A549 (cell line): ENCODE data around the gene NBR1. TPM values are rescaled to one million over a fixed set of nuclear protein-coding genes. Genes with fewer than 3 reads are reported as not detected.

Source experiments
- BHLHE40 ChIP-seq: IDR thresholded peaks from 2 replicates; pipeline ENCODE4 v1.6.1; 2012; ENCODE audit warnings: low read depth, low read length, inconsistent platforms
- CBX2 ChIP-seq: fragments of 200-600 bp; sonication (generic); IDR thresholded peaks from 2 replicates; pipeline ENCODE4 v1.6.1; 2016; ENCODE audit warnings: low read depth, mild to moderate bottlenecking, borderline replicate concordance
- CEBPB ChIP-seq, 2 experiments: fragments of >200 bp in 1 of 2; sonication (Bioruptor Twin) in 1 of 2; formaldehyde crosslinking in 1 of 2; IDR thresholded peaks; 2 replicates each; pipeline ENCODE4 v1.6.1; 2012 to 2016
- CHD2 ChIP-seq: fragments of 150-350 bp; IDR thresholded peaks from 2 replicates; pipeline ENCODE4 v1.6.1; 2014; ENCODE audit warnings: low read length; ENCODE audit not compliant: partially characterized antibody
- EP300 ChIP-seq, 2 experiments: fragments of >200 bp; sonication (Bioruptor Twin); formaldehyde crosslinking; IDR thresholded peaks; 2 replicates in 1 of 2; 3 replicates in 1 of 2; pipeline ENCODE4 v1.6.1; 2016 to 2017
- ESRRA ChIP-seq: fragments of 150-350 bp; IDR thresholded peaks from 2 replicates; pipeline ENCODE4 v1.6.1; 2014; ENCODE audit warnings: mild to moderate bottlenecking, low read length, borderline replicate concordance
- FOSL2 ChIP-seq, 2 experiments: fragments of 450-650 bp in 1 of 2; fragments of >200 bp in 1 of 2; sonication (Bioruptor Twin) in 1 of 2; formaldehyde crosslinking; IDR thresholded peaks; 2 replicates each; pipeline versions ENCODE4 v1.5.0 to v1.6.1; 2016 to 2020; ENCODE audit warnings: mild to moderate bottlenecking in 1 of 2, moderate library complexity in 1 of 2
- FOXS1 ChIP-seq: fragments of 250-450 bp; sonication (Bioruptor Pico); IDR thresholded peaks from 2 replicates; pipeline ENCODE4 v1.5.0; 2020; ENCODE audit warnings: mild to moderate bottlenecking, moderate library complexity
- GATA3 ChIP-seq: IDR thresholded peaks from 2 replicates; pipeline ENCODE4 v1.6.1; 2012; ENCODE audit warnings: borderline replicate concordance
- HDAC2 ChIP-seq: fragments of 200-600 bp; sonication (generic); IDR thresholded peaks from 2 replicates; pipeline ENCODE4 v1.6.1; 2016
- HEYL ChIP-seq: fragments of 250-450 bp; sonication (Bioruptor Pico); IDR thresholded peaks from 2 replicates; pipeline ENCODE4 v1.8.0; 2021; ENCODE audit warnings: mild to moderate bottlenecking, moderate library complexity
- HOXA7 ChIP-seq: fragments of 250-450 bp; sonication (Bioruptor Pico); IDR thresholded peaks from 2 replicates; pipeline ENCODE4 v1.5.0; 2020; ENCODE audit warnings: mild to moderate bottlenecking, moderate library complexity
- HOXB5 ChIP-seq: fragments of 250-450 bp; sonication (Bioruptor Pico); IDR thresholded peaks from 2 replicates; pipeline ENCODE4 v1.5.0; 2020; ENCODE audit warnings: mild to moderate bottlenecking, moderate library complexity
- JUNB ChIP-seq: fragments of >200 bp; sonication (Bioruptor Twin); formaldehyde crosslinking; IDR thresholded peaks from 2 replicates; pipeline ENCODE4 v1.6.1; 2016
- KDM5A ChIP-seq: fragments of 200-600 bp; sonication (generic); IDR thresholded peaks from 2 replicates; pipeline ENCODE4 v1.6.1; 2016; ENCODE audit warnings: antibody characterized with exemption, mild to moderate bottlenecking
- MAZ ChIP-seq: fragments of 150-350 bp; IDR thresholded peaks from 2 replicates; pipeline ENCODE4 v1.6.1; 2014; ENCODE audit warnings: antibody characterized with exemption, low read depth, low read length, borderline replicate concordance
- MYC ChIP-seq: IDR thresholded peaks from 2 replicates; pipeline ENCODE4 v1.6.1; 2012; ENCODE audit warnings: mild to moderate bottlenecking, inconsistent platforms, low read length, improper control_type of control experiment, borderline replicate concordance
- NFE2L2 ChIP-seq: fragments of 150-350 bp; conservative IDR thresholded peaks from 2 replicates; pipeline ENCODE4 v1.6.1; 2014; ENCODE audit warnings: low read length
- NR3C1 ChIP-seq: fragments of >200 bp; sonication (Bioruptor Twin); formaldehyde crosslinking; IDR thresholded peaks from 3 replicates; pipeline ENCODE4 v1.6.1; 2017
- POLR2AphosphoS2 ChIP-seq: conservative IDR thresholded peaks from 2 replicates; pipeline ENCODE4 v1.6.1; 2012; ENCODE audit warnings: low read length, improper control_type of control experiment, inconsistent platforms
- RAD21 ChIP-seq, 2 experiments: fragments of >200 bp in 1 of 2; sonication (Bioruptor Twin) in 1 of 2; formaldehyde crosslinking in 1 of 2; IDR thresholded peaks in 1 of 2; conservative IDR thresholded peaks in 1 of 2; 2 replicates in 1 of 2; 3 replicates in 1 of 2; pipeline ENCODE4 v1.6.1; 2012 to 2018; ENCODE audit warnings: inconsistent platforms in 1 of 2
- RARB ChIP-seq: fragments of 250-450 bp; sonication (Bioruptor Pico); IDR thresholded peaks from 2 replicates; pipeline ENCODE4 v1.8.0; 2021; ENCODE audit warnings: mild to moderate bottlenecking, moderate library complexity
- RCOR1 ChIP-seq: fragments of 150-350 bp; IDR thresholded peaks from 2 replicates; pipeline ENCODE4 v1.6.1; 2014; ENCODE audit warnings: antibody characterized with exemption, low read length, low read depth
- RNF2 ChIP-seq: fragments of 200-600 bp; sonication (generic); IDR thresholded peaks from 2 replicates; pipeline ENCODE4 v1.6.1; 2016; ENCODE audit warnings: low read depth, mild to moderate bottlenecking, antibody characterized with exemption, moderate library complexity, borderline replicate concordance
- SREBF2 ChIP-seq: fragments of 450-650 bp; IDR thresholded peaks from 2 replicates; pipeline ENCODE4 v1.6.1; 2014; ENCODE audit warnings: mild to moderate bottlenecking, moderate library complexity
- TFCP2L1 ChIP-seq: fragments of 250-450 bp; sonication (Bioruptor Pico); IDR thresholded peaks from 2 replicates; pipeline ENCODE4 v1.5.0; 2021; ENCODE audit warnings: mild to moderate bottlenecking
- TP53 ChIP-seq: fragments of 250-450 bp; sonication (Bioruptor Pico); IDR thresholded peaks from 2 replicates; pipeline ENCODE4 v1.5.0; 2021; ENCODE audit warnings: mild to moderate bottlenecking, moderate library complexity
- ZNF302 ChIP-seq: fragments of 250-450 bp; sonication (Bioruptor Pico); IDR thresholded peaks from 2 replicates; pipeline ENCODE4 v1.9.0; 2021; ENCODE audit warnings: inconsistent platforms, mild to moderate bottlenecking, moderate library complexity
- ZSCAN20 ChIP-seq: fragments of 250-450 bp; sonication (Bioruptor Pico); IDR thresholded peaks from 2 replicates; pipeline ENCODE4 v1.8.0; 2022; ENCODE audit warnings: mild to moderate bottlenecking, moderate library complexity
- polyA plus RNA-seq, 4 experiments: library from polyadenylated mRNA; depleted of rRNA in 3 of 4; stranded (reverse); fragments of >200 nt; fragmentation: RNase III in 1 of 4; extraction: RNeasy Plus Mini Kit Qiagen cat#74134 plus additional on column Dnase treatment in 1 of 4; gene quantifications; 2 replicates in 3 of 4; 3 replicates in 1 of 4; pipeline ENCODE4 v1.2.3, GENCODE V29; 2011 to 2017
- TF ChIP-seq, protein P1 (sequence below): fragments of >200 bp; sonication (Bioruptor Twin); formaldehyde crosslinking; IDR thresholded peaks from 3 replicates; pipeline ENCODE4 v1.5.1; 2016
- TF ChIP-seq, protein P2 (sequence below): fragments of 200-600 bp; sonication (generic); IDR thresholded peaks from 2 replicates; pipeline ENCODE4 v1.6.1; 2016; ENCODE audit warnings: antibody characterized with exemption, mild to moderate bottlenecking, moderate library complexity
- TF ChIP-seq, protein P3 (sequence below): fragments of >200 bp; sonication (Bioruptor Twin); formaldehyde crosslinking; IDR thresholded peaks from 3 replicates; pipeline ENCODE4 v1.6.1; 2016

Gene NBR1
- polyA plus RNA-seq, 2 of the 4 experiments (the other 2 are of a cell fraction), result 41.8 to 86.8 TPM

DNA sequence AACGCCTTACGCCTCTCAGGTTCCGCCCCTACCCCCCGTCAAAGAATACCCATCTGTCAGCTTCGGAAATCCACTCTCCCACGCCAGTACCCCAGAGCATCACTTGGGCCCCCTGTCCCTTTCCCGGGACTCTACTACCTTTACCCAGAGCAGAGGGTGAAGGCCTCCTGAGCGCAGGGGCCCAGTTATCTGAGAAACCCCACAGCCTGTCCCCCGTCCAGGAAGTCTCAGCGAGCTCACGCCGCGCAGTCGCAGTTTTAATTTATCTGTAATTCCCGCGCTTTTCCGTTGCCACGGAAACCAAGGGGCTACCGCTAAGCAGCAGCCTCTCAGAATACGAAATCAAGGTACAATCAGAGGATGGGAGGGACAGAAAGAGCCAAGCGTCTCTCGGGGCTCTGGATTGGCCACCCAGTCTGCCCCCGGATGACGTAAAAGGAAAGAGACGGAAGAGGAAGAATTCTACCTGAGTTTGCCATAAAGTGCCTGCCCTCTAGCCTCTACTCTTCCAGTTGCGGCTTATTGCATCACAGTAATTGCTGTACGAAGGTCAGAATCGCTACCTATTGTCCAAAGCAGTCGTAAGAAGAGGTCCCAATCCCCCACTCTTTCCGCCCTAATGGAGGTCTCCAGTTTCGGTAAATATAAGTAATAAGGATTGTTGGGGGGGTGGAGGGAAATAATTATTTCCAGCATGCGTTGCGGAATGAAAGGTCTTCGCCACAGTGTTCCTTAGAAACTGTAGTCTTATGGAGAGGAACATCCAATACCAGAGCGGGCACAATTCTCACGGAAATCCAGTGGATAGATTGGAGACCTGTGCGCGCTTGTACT lies 45.7 kb upstream of the NBR1 start, which contains the start of gene BRCA1 (continued):
- no peak for TF ChIP-seq ZSCAN20 (CRISPR knock-in tag)
- TF ChIP-seq MAZ, result no peak
- TF ChIP-seq JUNB, result no peak
- TF ChIP-seq ZNF302, result no peak
- TF ChIP-seq, protein P1, sequence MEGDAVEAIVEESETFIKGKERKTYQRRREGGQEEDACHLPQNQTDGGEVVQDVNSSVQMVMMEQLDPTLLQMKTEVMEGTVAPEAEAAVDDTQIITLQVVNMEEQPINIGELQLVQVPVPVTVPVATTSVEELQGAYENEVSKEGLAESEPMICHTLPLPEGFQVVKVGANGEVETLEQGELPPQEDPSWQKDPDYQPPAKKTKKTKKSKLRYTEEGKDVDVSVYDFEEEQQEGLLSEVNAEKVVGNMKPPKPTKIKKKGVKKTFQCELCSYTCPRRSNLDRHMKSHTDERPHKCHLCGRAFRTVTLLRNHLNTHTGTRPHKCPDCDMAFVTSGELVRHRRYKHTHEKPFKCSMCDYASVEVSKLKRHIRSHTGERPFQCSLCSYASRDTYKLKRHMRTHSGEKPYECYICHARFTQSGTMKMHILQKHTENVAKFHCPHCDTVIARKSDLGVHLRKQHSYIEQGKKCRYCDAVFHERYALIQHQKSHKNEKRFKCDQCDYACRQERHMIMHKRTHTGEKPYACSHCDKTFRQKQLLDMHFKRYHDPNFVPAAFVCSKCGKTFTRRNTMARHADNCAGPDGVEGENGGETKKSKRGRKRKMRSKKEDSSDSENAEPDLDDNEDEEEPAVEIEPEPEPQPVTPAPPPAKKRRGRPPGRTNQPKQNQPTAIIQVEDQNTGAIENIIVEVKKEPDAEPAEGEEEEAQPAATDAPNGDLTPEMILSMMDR, result no peak
- no peak for TF ChIP-seq RARB (CRISPR knock-in tag)
- no peak for TF ChIP-seq RNF2
- TF ChIP-seq BHLHE40, result no peak
- peak; percentile 29; the same call in 1 of the 2 replicates for TF ChIP-seq ESRRA
- no peak for TF ChIP-seq HOXB5
- no peak for TF ChIP-seq EP300 (IDR thresholded peaks at IDR 0.05)
- no peak for TF ChIP-seq RAD21 (conservative IDR thresholded peaks at IDR 0.05 in 1 of 2, IDR thresholded peaks at IDR 0.05 in 1 of 2)
- TF ChIP-seq SREBF2, result no peak
- TF ChIP-seq TFCP2L1 (CRISPR knock-in tag), result 0 out of 2 replicates have a peak, but pooled peaks have one; percentile 81
- TF ChIP-seq POLR2AphosphoS2, result no peak
- TF ChIP-seq RCOR1, result no peak
- TF ChIP-seq HDAC2, result peak; percentile 54; the same call in 1 of the 2 replicates
- TF ChIP-seq, protein P2, sequence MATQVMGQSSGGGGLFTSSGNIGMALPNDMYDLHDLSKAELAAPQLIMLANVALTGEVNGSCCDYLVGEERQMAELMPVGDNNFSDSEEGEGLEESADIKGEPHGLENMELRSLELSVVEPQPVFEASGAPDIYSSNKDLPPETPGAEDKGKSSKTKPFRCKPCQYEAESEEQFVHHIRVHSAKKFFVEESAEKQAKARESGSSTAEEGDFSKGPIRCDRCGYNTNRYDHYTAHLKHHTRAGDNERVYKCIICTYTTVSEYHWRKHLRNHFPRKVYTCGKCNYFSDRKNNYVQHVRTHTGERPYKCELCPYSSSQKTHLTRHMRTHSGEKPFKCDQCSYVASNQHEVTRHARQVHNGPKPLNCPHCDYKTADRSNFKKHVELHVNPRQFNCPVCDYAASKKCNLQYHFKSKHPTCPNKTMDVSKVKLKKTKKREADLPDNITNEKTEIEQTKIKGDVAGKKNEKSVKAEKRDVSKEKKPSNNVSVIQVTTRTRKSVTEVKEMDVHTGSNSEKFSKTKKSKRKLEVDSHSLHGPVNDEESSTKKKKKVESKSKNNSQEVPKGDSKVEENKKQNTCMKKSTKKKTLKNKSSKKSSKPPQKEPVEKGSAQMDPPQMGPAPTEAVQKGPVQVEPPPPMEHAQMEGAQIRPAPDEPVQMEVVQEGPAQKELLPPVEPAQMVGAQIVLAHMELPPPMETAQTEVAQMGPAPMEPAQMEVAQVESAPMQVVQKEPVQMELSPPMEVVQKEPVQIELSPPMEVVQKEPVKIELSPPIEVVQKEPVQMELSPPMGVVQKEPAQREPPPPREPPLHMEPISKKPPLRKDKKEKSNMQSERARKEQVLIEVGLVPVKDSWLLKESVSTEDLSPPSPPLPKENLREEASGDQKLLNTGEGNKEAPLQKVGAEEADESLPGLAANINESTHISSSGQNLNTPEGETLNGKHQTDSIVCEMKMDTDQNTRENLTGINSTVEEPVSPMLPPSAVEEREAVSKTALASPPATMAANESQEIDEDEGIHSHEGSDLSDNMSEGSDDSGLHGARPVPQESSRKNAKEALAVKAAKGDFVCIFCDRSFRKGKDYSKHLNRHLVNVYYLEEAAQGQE, result no peak
- TF ChIP-seq NR3C1, result no peak
- TF ChIP-seq FOSL2 (IDR thresholded peaks at IDR 0.05), result no peak
- TF ChIP-seq FOSL2 (CRISPR knock-in tag; IDR thresholded peaks at IDR 0.05), result no peak
- peak; percentile 87 to 93 for TF ChIP-seq CEBPB (IDR thresholded peaks at IDR 0.05)
- 0 out of 2 replicates have a peak, but pooled peaks have one; percentile 49 for TF ChIP-seq HOXA7 (CRISPR knock-in tag)
- TF ChIP-seq MYC, result peak; percentile 34; the same call in 1 of the 2 replicates
- no peak for TF ChIP-seq CHD2
- no peak for TF ChIP-seq NFE2L2
- no peak; the same call in 1 of the 2 replicates for TF ChIP-seq KDM5A
- TF ChIP-seq, protein P3, sequence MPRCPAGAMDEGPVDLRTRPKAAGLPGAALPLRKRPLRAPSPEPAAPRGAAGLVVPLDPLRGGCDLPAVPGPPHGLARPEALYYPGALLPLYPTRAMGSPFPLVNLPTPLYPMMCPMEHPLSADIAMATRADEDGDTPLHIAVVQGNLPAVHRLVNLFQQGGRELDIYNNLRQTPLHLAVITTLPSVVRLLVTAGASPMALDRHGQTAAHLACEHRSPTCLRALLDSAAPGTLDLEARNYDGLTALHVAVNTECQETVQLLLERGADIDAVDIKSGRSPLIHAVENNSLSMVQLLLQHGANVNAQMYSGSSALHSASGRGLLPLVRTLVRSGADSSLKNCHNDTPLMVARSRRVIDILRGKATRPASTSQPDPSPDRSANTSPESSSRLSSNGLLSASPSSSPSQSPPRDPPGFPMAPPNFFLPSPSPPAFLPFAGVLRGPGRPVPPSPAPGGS, result peak; percentile 76; the same call in 1 of the 3 replicates
- TF ChIP-seq CBX2, result no peak
- TF ChIP-seq GATA3, result no peak
- no peak for TF ChIP-seq HEYL (CRISPR knock-in tag)
- no peak for TF ChIP-seq FOXS1
- no peak for TF ChIP-seq TP53 (CRISPR knock-in tag)
- TF ChIP-seq, all 56 proteins: peak for 18
